ES-I3 (cell line): Measurements from ENCODE around the gene MRPL46.

Experiments
- H3K36me3 ChIP-seq: 2 replicates; pipeline ENCODE4 v1.6.1; 2013; ENCODE audit warnings: mild to moderate bottlenecking, low read length, control low read depth, moderate library complexity; ENCODE audit not compliant: insufficient read depth
- H3K4me1 ChIP-seq: 2 replicates; pipeline ENCODE4 v1.6.1; 2013; ENCODE audit warnings: mild to moderate bottlenecking, control low read depth, low read length; ENCODE audit not compliant: insufficient read depth
- H3K9ac ChIP-seq: 2 replicates; pipeline ENCODE4 v1.6.1; 2013; ENCODE audit warnings: low read depth, mild to moderate bottlenecking, low read length, moderate library complexity
- H3K9me3 ChIP-seq: 2 replicates; pipeline ENCODE4 v1.6.1; 2013; ENCODE audit warnings: mild to moderate bottlenecking, low read length, moderate library complexity; ENCODE audit not compliant: control insufficient read depth, insufficient read depth

The MRPL46 gene

GRCh38 chr15:88467073-88467934 is at the start of gene MRPL46, which contains the start of gene MRPS11:
Gene MRPL46 (minus strand): TSS chr15:88467388. CDS start chr15:88467377, 11 bp downstream.
Gene MRPS11 (plus strand): TSS chr15:88467708. CDS start chr15:88467718, 10 bp downstream.
- peaks cover 21% of the 10 kb centered on the region for H3K36me3 ChIP-seq
- peak within 1 kb of the TSS; percentile 74 for H3K9ac ChIP-seq
- no peaks in the 10 kb centered on the region for H3K4me1 ChIP-seq

DNA sequence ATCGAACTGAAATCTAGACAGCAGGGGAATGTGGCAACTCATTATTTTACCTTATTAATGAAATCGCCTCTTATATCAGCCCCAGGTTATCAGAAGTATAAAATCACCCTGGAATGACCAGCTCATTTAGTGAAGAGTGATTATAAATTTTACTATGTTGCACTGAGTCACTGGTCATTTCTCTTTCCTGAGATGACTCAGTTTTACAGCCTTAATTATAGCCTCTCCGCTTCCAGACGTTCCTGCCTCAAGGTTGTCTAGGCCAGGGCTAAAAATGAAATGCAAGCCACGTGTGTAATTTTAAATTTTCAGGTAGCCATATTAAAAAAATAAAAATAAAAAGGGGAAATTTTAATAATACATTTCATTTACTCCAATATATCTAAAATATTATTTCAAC is 46.0 kb upstream of the MRPL46 start:
- no peaks in the 10 kb centered on the region for H3K4me1 ChIP-seq
- H3K9me3 ChIP-seq, result no peaks in the 10 kb centered on the region
- H3K9ac ChIP-seq, result no peak overlapping the region
- peaks cover 5% of the 10 kb centered on the region; the same call in 1 of the 2 replicates for H3K36me3 ChIP-seq

More at GRCh38 chr15:88467073-88467934, at the start of gene MRPL46, which contains the start of gene MRPS11:
- H3K9me3 ChIP-seq, result no peaks in the 10 kb centered on the region

- Histone ChIP-seq H3K36me3 (peaks cover 5% of the 10 kb centered on the region; the same call in 1 of the 2 replicates), H3K9me3 (no peaks in the 10 kb centered on the region), H3K4me1 (no peaks in the 10 kb centered on the region), H3K9ac (no peak overlapping the region)
Measured at GRCh38 chr15:88512601-88513000, 45.4 kb upstream of the MRPL46 start.

DNA sequence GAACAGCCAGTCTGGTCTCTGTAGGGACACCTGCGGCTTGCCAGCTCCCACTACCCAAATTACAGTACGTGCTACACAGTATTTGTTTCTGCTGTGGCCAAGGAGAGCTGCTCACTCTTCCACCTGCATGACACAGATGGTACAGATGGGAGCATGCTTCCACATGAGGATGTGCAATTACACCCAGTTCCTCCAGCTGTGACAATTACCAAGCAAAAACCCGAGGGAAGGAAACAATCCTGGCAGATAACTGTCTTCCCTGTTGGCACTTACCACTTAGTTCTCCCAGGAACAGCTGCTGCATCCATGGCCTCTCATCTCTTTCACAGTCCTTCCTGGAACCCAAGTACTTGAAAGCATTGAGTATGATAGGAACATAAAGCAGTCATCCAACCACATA is 44.9 kb upstream of the MRPL46 start:
- no peak overlapping the region for H3K9ac ChIP-seq
- no peaks in the 10 kb centered on the region for H3K9me3 ChIP-seq
- peaks cover 5% of the 10 kb centered on the region; the same call in 1 of the 2 replicates for H3K36me3 ChIP-seq
- H3K4me1 ChIP-seq, result no peaks in the 10 kb centered on the region

DNA sequence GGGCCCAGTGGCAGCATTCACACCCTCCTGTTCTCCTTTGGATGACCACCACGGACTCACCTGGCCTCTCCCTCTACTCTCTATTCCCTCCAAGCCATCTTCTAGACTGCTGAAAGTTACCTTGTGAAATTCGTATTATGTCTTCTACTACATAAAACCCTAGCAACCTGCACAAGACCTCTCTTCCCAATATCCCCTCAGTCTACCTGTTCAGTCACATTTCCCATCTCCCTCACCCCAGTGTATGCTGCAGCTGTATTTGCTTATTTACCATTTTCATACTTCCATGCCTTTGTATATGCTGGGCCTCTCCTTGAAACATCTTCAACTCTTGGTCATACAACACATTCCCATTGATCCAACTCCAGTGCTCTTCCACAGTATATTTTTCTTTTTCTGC is 44.0 kb upstream of the MRPL46 start:
- H3K4me1 ChIP-seq, result no peaks in the 10 kb centered on the region
- H3K9me3 ChIP-seq, result no peaks in the 10 kb centered on the region
- peaks cover 5% of the 10 kb centered on the region; the same call in 1 of the 2 replicates for H3K36me3 ChIP-seq
- no peak overlapping the region for H3K9ac ChIP-seq

DNA sequence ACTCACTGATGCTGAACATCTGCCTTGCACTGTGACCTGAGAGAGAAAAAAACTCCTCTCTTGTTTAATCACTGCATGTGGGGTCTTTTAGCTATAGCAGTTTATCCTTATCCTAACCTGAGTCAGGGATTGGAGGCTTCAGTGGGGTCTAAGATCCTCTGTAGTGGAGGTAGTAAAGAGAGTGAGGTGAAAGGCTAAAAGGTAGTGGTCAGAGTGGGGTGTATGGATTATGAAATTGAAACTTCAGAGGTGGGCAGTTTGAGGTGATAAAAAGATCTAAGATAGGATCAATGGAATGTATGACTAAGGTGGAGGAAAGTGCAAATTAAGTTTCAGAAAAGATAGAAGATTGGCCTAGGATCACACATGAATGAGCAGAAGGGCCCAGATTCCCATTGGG is 42.8 kb upstream of the MRPL46 start:
- Histone ChIP-seq H3K36me3 (peaks cover 5% of the 10 kb centered on the region; the same call in 1 of the 2 replicates), H3K9me3 (no peaks in the 10 kb centered on the region), H3K9ac (no peak overlapping the region), H3K4me1 (peaks cover 3% of the 10 kb centered on the region)

DNA sequence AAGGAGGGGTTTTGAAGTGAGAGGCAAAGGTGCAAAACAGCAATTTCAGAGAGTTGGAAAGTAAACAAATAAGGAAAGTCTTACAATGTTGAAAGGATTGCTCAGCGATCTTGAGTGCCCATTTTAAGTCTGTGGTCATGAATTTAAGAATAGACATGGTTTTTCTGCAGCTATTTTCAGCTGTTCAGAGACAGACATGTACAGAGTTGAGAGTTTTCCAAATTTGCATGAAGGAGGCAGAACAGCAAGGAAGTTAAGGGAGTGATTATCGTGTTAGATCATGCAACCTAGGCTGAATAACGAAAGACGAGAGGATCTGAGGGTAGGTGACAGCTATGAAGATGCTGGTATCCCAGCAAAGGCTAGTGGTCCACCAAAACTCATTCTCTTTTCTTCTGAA is 42.1 kb upstream of the MRPL46 start:
- no peak overlapping the region for H3K9ac ChIP-seq
- peaks cover 9% of the 10 kb centered on the region for H3K4me1 ChIP-seq
- peaks cover 5% of the 10 kb centered on the region; the same call in 1 of the 2 replicates for H3K36me3 ChIP-seq
- H3K9me3 ChIP-seq, result no peaks in the 10 kb centered on the region

DNA sequence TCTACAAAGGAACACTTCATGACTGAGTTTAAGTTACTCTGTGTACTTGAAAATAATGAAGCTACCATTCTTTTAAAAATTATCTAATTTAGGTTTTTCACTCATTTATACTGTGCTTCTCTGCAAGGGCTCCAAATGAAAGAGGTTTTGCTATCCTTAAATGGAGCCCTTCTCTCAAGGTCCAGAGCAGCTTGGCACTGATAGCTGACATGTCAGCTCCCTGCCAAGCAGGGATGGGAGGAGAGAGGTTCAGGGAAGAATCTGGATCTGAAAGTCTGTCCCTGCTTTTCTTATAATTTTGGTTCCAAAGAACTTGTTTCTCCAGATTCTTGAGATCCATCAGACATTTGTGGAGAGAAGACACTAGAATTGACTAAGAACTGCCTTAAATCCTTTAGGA is 39.4 kb upstream of the MRPL46 start:
- no peak overlapping the region for H3K9ac ChIP-seq
- H3K9me3 ChIP-seq, result no peaks in the 10 kb centered on the region
- H3K4me1 ChIP-seq, result peaks cover 15% of the 10 kb centered on the region

GRCh38 chr15:88505721-88506120 is 38.5 kb upstream of the MRPL46 start:
- H3K9me3 ChIP-seq, result no peaks in the 10 kb centered on the region
- H3K4me1 ChIP-seq, result peaks cover 15% of the 10 kb centered on the region
- no peak overlapping the region for H3K9ac ChIP-seq
- H3K36me3 ChIP-seq, result peaks cover 5% of the 10 kb centered on the region; the same call in 1 of the 2 replicates

More for the DNA sequence above, 39.4 kb upstream of the MRPL46 start:
- peaks cover 5% of the 10 kb centered on the region; the same call in 1 of the 2 replicates for H3K36me3 ChIP-seq

- Histone ChIP-seq H3K9ac (no peak overlapping the region), H3K4me1 (peaks cover 15% of the 10 kb centered on the region), H3K9me3 (no peaks in the 10 kb centered on the region), H3K36me3 (no peaks in the 10 kb centered on the region)
Measured at GRCh38 chr15:88504445-88504844, 37.3 kb upstream of the MRPL46 start.

DNA sequence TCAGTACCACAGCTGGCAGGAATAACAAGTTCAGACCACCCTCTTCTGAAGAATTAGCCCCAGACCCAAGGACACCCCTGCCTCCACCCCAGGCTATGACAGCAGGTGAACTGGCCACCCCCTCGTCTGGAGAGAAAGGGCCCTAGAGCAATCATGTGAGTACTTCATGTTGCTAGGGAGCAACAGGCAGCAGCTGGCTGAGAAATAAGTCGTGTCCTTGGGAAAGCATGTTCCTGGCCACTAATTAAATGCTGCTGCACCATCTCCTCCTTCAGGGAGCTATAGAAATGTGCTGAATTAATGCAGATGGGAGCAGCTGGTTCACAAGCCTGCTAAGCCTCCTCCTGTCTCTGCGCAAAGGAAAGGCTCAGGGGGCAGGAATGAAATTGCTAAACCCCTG is 31.8 kb upstream of the MRPL46 start:
- H3K36me3 ChIP-seq, result no peaks in the 10 kb centered on the region
- H3K4me1 ChIP-seq, result peaks cover 2% of the 10 kb centered on the region
- H3K9me3 ChIP-seq, result no peaks in the 10 kb centered on the region
- H3K9ac ChIP-seq, result no peak overlapping the region

- Histone ChIP-seq H3K36me3 (no peaks in the 10 kb centered on the region), H3K9ac (no peak overlapping the region), H3K9me3 (no peaks in the 10 kb centered on the region), H3K4me1 (no peaks in the 10 kb centered on the region)
Measured at GRCh38 chr15:88497109-88497765, 30.0 kb upstream of the MRPL46 start.

- Histone ChIP-seq H3K36me3 (no peaks in the 10 kb centered on the region), H3K4me1 (no peaks in the 10 kb centered on the region; the same call in 1 of the 2 replicates), H3K9me3 (no peaks in the 10 kb centered on the region), H3K9ac (no peak overlapping the region)
Measured at GRCh38 chr15:88493844-88494243, 26.7 kb upstream of the MRPL46 start.

GRCh38 chr15:88491158-88491557 is 24.0 kb upstream of the MRPL46 start:
- H3K4me1 ChIP-seq, result peaks cover 10% of the 10 kb centered on the region
- H3K36me3 ChIP-seq, result no peaks in the 10 kb centered on the region
- H3K9ac ChIP-seq, result no peak overlapping the region
- no peaks in the 10 kb centered on the region for H3K9me3 ChIP-seq
